Skeletal muscle tissue (tissue), 4 donors: ENCODE results near the gene ANKRD60. TPM values are rescaled to one million over a fixed set of nuclear protein-coding genes. Genes with fewer than 3 reads are reported as not detected.

ENCODE experiments used
- H3K27ac ChIP-seq: one replicate; pipeline ENCODE4 v1.7.0; 2013; ENCODE audit warnings: mild to moderate bottlenecking, low read depth, low read length, inconsistent platforms
- H3K27me3 ChIP-seq, 3 donors: one replicate each; pipeline ENCODE4 v1.7.0; 2013; ENCODE audit warnings: low read length in 3 of 3; ENCODE audit not compliant: control insufficient read depth in 3 of 3, insufficient read depth in 3 of 3
- H3K36me3 ChIP-seq, 3 donors: one replicate each; pipeline ENCODE4 v1.7.0; 2013; ENCODE audit warnings: low read length in 3 of 3; ENCODE audit not compliant: control insufficient read depth in 3 of 3, insufficient read depth in 3 of 3
- H3K4me1 ChIP-seq, 3 donors: one replicate each; pipeline ENCODE4 v1.7.0; 2013; ENCODE audit warnings: low read length in 3 of 3, mild to moderate bottlenecking in 3 of 3; ENCODE audit not compliant: control insufficient read depth in 3 of 3, insufficient read depth in 3 of 3
- H3K4me3 ChIP-seq, 3 donors: one replicate each; pipeline ENCODE4 v1.7.0; 2013; ENCODE audit warnings: low read length in 3 of 3
- H3K9ac ChIP-seq, 3 donors: one replicate each; pipeline ENCODE4 v1.7.0; 2013; ENCODE audit warnings: low read length in 3 of 3, mild to moderate bottlenecking in 3 of 3, moderate library complexity in 2 of 3, low read depth in 1 of 3
- H3K9me3 ChIP-seq, 3 donors: one replicate each; pipeline ENCODE4 v1.7.0; 2013; ENCODE audit warnings: low read length in 3 of 3; ENCODE audit not compliant: control insufficient read depth in 3 of 3
- total RNA-seq: library from RNA; depleted of rRNA; stranded (reverse); fragments of >200 nt; gene quantifications from one replicate; pipeline ENCODE4 v1.2.3, GENCODE V29; 2014
- donor health status: Osteomylitis.

The ANKRD60 gene, protein sequence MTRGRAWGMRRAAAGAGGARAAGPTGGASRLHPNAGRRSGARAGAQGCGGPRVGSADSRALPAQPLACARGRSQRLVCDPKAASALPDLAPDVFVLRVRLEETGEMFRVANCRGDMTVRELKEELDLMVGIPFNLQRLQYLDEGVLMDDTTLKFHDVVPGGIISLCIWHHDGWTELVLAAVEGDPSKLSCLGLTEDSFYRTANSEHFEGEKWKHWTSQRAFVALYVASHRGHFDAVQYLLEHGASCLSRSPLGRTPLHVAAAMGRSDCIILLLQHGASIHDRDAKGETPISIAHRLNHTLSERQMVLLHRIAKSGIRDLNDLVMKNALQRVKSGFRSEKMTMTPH
- not detected for total RNA-seq

GRCh38 chr20:58228484-58229197, at the start of gene ANKRD60:
Gene ANKRD60 (minus strand): TSS chr20:58228653. CDS start chr20:58228653, 0 bp downstream.
- no peaks in the 10 kb centered on the region for H3K9me3 ChIP-seq
- H3K9ac ChIP-seq = no peak within 1 kb of the TSS
- peaks cover 37 to 46% (median 39%) of the 10 kb centered on the region in 3 donors for H3K27me3 ChIP-seq
- H3K4me1 ChIP-seq = peaks cover 0 to 2% (median 2%) of the 10 kb centered on the region in 3 donors
- peaks cover 0 to 12% (median 3%) of the 10 kb centered on the region in 3 donors for H3K36me3 ChIP-seq
- no peak within 1 kb of the TSS for H3K4me3 ChIP-seq
- H3K27ac ChIP-seq = no peak within 1 kb of the TSS

GRCh38 chr20:58277578-58278472, 49.4 kb upstream of the ANKRD60 start:
- no peak overlapping the region for H3K4me3 ChIP-seq
- H3K9me3 ChIP-seq = peaks cover 0 to 2% (median 0%) of the 10 kb centered on the region in 3 donors
- H3K27ac ChIP-seq = no peak overlapping the region
- H3K27me3 ChIP-seq = no peaks in the 10 kb centered on the region
- H3K9ac ChIP-seq = no peak overlapping the region
- no peaks in the 10 kb centered on the region for H3K4me1 ChIP-seq
- H3K36me3 ChIP-seq = peaks cover 0 to 3% (median 0%) of the 10 kb centered on the region in 3 donors

GRCh38 chr20:58277107-58277506, 48.7 kb upstream of the ANKRD60 start:
- H3K4me3 ChIP-seq = no peak overlapping the region
- no peaks in the 10 kb centered on the region for H3K27me3 ChIP-seq
- peaks cover 0 to 3% (median 0%) of the 10 kb centered on the region in 3 donors for H3K36me3 ChIP-seq
- peaks cover 0 to 2% (median 0%) of the 10 kb centered on the region in 3 donors for H3K9me3 ChIP-seq
- H3K9ac ChIP-seq = no peak overlapping the region
- H3K4me1 ChIP-seq = no peaks in the 10 kb centered on the region
- H3K27ac ChIP-seq = no peak overlapping the region

GRCh38 chr20:58274384-58274783, 45.9 kb upstream of the ANKRD60 start:
- Histone ChIP-seq H3K27ac (no peak overlapping the region), H3K9ac (no peak overlapping the region), H3K36me3 (peaks cover 0 to 3% (median 0%) of the 10 kb centered on the region in 3 donors), H3K27me3 (no peaks in the 10 kb centered on the region), H3K9me3 (peaks cover 0 to 2% (median 0%) of the 10 kb centered on the region in 3 donors), H3K4me1 (no peaks in the 10 kb centered on the region), H3K4me3 (no peak overlapping the region)

- Histone ChIP-seq H3K27me3 (no peaks in the 10 kb centered on the region), H3K9ac (no peak overlapping the region), H3K4me1 (no peaks in the 10 kb centered on the region), H3K27ac (no peak overlapping the region), H3K4me3 (no peak overlapping the region), H3K9me3 (peaks cover 0 to 2% (median 0%) of the 10 kb centered on the region in 3 donors), H3K36me3 (peaks cover 10 to 13% (median 12%) of the 10 kb centered on the region in 3 donors)
These were observed 43.3 kb upstream of the ANKRD60 start for GRCh38 chr20:58271606-58272351.

DNA sequence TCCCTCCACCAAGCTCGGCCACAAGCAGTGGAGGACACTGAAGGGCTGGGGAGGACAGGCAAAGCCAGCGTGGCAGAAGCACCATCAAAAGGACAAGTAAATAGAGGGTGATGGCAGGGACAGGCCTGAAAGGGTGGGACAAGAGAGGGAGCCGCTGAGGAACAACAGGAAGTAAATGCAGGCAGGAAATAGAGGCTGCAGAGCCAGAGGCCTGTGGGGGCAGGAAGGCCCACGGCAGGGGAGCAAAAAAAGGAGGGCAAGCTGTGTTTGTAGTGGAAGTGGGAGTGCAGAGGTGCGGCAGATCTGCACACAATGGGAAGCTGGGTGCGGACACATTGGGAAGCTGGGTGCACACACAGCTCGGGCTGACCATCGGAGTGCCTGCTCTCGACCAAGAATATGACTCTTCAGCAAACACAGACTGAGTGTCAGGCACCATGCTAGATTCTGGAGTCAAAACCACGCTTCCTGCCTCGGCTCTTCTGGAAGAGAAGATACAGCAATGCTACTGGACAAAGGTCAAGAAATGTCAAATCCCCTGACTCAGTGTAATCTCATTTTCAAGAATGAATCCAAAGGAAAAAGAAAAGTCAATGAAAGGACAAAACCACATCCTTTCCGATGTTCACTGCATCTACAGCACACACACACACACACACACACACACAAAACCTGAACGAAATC, 40.6 kb upstream of the ANKRD60 start:
- no peak overlapping the region for H3K27ac ChIP-seq
- no peaks in the 10 kb centered on the region for H3K27me3 ChIP-seq
- no peak overlapping the region for H3K9ac ChIP-seq
- peaks cover 0 to 2% (median 0%) of the 10 kb centered on the region in 3 donors for H3K9me3 ChIP-seq
- peaks cover 16 to 29% (median 18%) of the 10 kb centered on the region in 3 donors for H3K36me3 ChIP-seq
- H3K4me3 ChIP-seq = no peak overlapping the region
- H3K4me1 ChIP-seq = no peaks in the 10 kb centered on the region

DNA sequence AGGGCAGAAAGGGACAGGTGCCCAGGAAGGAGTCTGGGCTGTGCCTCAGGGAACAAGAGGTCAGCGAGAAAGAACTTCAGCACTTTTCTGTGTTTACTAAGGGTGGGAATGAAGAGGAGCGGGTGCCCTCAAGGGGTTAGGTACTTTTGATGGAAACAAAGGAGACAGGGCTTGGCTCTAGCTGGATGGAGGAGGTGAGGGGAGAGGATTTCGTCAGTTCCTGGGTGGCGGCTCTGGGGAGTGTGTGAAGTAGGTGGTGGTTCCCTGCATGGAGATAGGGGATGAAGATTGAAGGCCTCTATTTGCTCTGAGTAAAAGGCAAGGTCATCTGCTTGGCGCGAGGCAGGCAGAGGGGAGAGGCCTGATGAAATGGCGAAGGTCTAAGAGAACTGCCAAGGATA, 40.0 kb upstream of the ANKRD60 start:
- Histone ChIP-seq H3K4me1 (no peaks in the 10 kb centered on the region), H3K36me3 (peaks cover 16 to 32% (median 20%) of the 10 kb centered on the region in 3 donors), H3K27me3 (no peaks in the 10 kb centered on the region), H3K27ac (no peak overlapping the region), H3K9me3 (no peaks in the 10 kb centered on the region), H3K9ac (no peak overlapping the region), H3K4me3 (no peak overlapping the region)

DNA sequence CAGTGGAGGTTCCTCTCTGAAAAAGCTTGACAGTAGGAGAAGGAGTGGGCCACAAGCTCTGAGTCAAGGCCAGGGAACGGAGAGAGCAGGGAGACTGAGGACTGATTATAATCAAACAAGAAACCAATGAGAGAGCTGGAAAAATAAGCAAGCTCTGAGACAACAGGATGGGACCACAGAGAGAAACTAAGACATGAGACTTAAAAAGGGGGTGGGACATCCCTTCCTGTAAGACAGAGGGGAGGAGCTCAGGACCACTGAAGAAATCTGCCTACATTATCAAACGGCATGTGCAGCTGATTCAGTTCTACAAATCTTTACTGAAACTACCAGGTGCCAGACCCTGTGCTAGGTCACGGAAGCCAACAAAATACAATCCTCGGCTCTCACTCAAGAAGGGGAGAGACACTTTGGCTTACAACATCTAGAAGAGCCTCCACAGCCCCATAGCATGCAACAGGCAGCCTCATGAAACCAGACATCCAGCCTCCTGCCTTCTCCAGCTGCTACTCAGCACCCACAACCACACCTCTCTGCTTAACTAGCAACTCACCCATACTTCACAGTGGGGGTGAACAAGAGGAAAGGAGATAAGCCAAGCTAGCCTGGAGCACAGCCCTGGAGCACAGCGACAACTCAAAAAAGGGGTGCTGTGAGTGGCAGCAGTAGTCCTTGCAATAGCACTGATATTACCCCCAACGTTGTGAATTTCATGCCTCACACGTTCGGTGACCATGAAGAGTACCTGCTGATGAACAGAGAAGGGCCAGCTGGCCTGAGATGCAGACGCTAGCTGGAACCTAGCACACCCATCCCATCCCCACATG, 39.1 kb upstream of the ANKRD60 start:
- Histone ChIP-seq H3K27me3 (no peaks in the 10 kb centered on the region), H3K27ac (no peak overlapping the region), H3K4me3 (no peak overlapping the region), H3K4me1 (no peaks in the 10 kb centered on the region), H3K9ac (no peak overlapping the region), H3K36me3 (peaks cover 16 to 37% (median 20%) of the 10 kb centered on the region in 3 donors), H3K9me3 (no peaks in the 10 kb centered on the region)
